ENCODE measurements around the gene RMI2. TPM values are rescaled to one million over a fixed set of nuclear protein-coding genes. Genes with fewer than 3 reads are reported as not detected.

RMI2 gene
- polyA plus RNA-seq, 2 donors, result 9.1 to 11.3 TPM

- 28 to 45% methylated on average over 12 of the region's 12 CpGs for WGBS, 2 donors
- no peaks in the 10 kb centered on the region for H3K36me3 ChIP-seq (ENCODE audit: control insufficient read depth in 2 of 2, insufficient read depth in 2 of 2, low read length in 1 of 2)
- H3K9me3 ChIP-seq (ENCODE audit: control insufficient read depth in 2 of 2, insufficient read depth in 1 of 2, low read depth in 1 of 2, low read length in 1 of 2), result no peaks in the 10 kb centered on the region
- H3K4me3 ChIP-seq (ENCODE audit: low read depth in 1 of 2, low read length in 2 of 2), result no peak overlapping the region
- H3K4me1 ChIP-seq (ENCODE audit: control insufficient read depth in 2 of 2, insufficient read depth in 2 of 2, low read length in 1 of 2), result no peaks in the 10 kb centered on the region
- no peaks in the 10 kb centered on the region for H3K27me3 ChIP-seq (ENCODE audit: control insufficient read depth in 1 of 2, insufficient read depth in 2 of 2, low read length in 2 of 2)
- H3K27ac ChIP-seq (ENCODE audit: low read depth in 2 of 2, low read length in 1 of 2), result no peak overlapping the region
Measured at GRCh38 chr16:11328172-11329070, 16.8 kb upstream of the RMI2 start.

GRCh38 chr16:11329071-11329491 is 16.2 kb upstream of the RMI2 start:
- 20% methylated on average over 6 of the region's 6 CpGs for WGBS, 2 donors
- no peaks in the 10 kb centered on the region for H3K4me1 ChIP-seq (ENCODE audit: control insufficient read depth in 2 of 2, insufficient read depth in 2 of 2, low read length in 1 of 2)
- no peak overlapping the region for H3K27ac ChIP-seq (ENCODE audit: low read depth in 2 of 2, low read length in 1 of 2)
- H3K9me3 ChIP-seq (ENCODE audit: control insufficient read depth in 2 of 2, insufficient read depth in 1 of 2, low read depth in 1 of 2, low read length in 1 of 2), result no peaks in the 10 kb centered on the region
- no peaks in the 10 kb centered on the region for H3K36me3 ChIP-seq (ENCODE audit: control insufficient read depth in 2 of 2, insufficient read depth in 2 of 2, low read length in 1 of 2)
- H3K27me3 ChIP-seq (ENCODE audit: control insufficient read depth in 1 of 2, insufficient read depth in 2 of 2, low read length in 2 of 2), result no peaks in the 10 kb centered on the region
- no peak overlapping the region for H3K4me3 ChIP-seq (ENCODE audit: low read depth in 1 of 2, low read length in 2 of 2)

GRCh38 chr16:11329891-11330290 is 15.4 kb upstream of the RMI2 start:
- no peaks in the 10 kb centered on the region for H3K4me1 ChIP-seq (ENCODE audit: control insufficient read depth in 2 of 2, insufficient read depth in 2 of 2, low read length in 1 of 2)
- H3K9me3 ChIP-seq (ENCODE audit: control insufficient read depth in 2 of 2, insufficient read depth in 1 of 2, low read depth in 1 of 2, low read length in 1 of 2), result no peaks in the 10 kb centered on the region
- H3K27me3 ChIP-seq (ENCODE audit: control insufficient read depth in 1 of 2, insufficient read depth in 2 of 2, low read length in 2 of 2), result no peaks in the 10 kb centered on the region
- H3K27ac ChIP-seq (ENCODE audit: low read depth in 2 of 2, low read length in 1 of 2), result no peak overlapping the region
- 79 to 84% methylated on average over 3 of the region's 3 CpGs for WGBS, 2 donors
- H3K36me3 ChIP-seq (ENCODE audit: control insufficient read depth in 2 of 2, insufficient read depth in 2 of 2, low read length in 1 of 2), result no peaks in the 10 kb centered on the region
- no peak overlapping the region for H3K4me3 ChIP-seq (ENCODE audit: low read depth in 1 of 2, low read length in 2 of 2)

- Histone ChIP-seq H3K9me3 (ENCODE audit: control insufficient read depth in 2 of 2, insufficient read depth in 1 of 2, low read depth in 1 of 2, low read length in 1 of 2) (no peaks in the 10 kb centered on the region), H3K4me1 (ENCODE audit: control insufficient read depth in 2 of 2, insufficient read depth in 2 of 2, low read length in 1 of 2) (no peaks in the 10 kb centered on the region), H3K36me3 (ENCODE audit: control insufficient read depth in 2 of 2, insufficient read depth in 2 of 2, low read length in 1 of 2) (no peaks in the 10 kb centered on the region), H3K4me3 (ENCODE audit: low read depth in 1 of 2, low read length in 2 of 2) (no peak overlapping the region), H3K27me3 (ENCODE audit: control insufficient read depth in 1 of 2, insufficient read depth in 2 of 2, low read length in 2 of 2) (no peaks in the 10 kb centered on the region), H3K27ac (ENCODE audit: low read depth in 2 of 2, low read length in 1 of 2) (no peak overlapping the region)
- 91 to 93% methylated on average over 5 of the region's 5 CpGs for WGBS, 2 donors
Measured at GRCh38 chr16:11330526-11331237, 14.6 kb upstream of the RMI2 start.

GRCh38 chr16:11331967-11332366 is 13.3 kb upstream of the RMI2 start:
- 83 to 90% methylated on average over 2 of the region's 2 CpGs for WGBS, 2 donors

GRCh38 chr16:11333010-11333409 is 12.2 kb upstream of the RMI2 start:
- Histone ChIP-seq H3K4me1 (ENCODE audit: control insufficient read depth in 2 of 2, insufficient read depth in 2 of 2, low read length in 1 of 2) (no peaks in the 10 kb centered on the region), H3K27me3 (ENCODE audit: control insufficient read depth in 1 of 2, insufficient read depth in 2 of 2, low read length in 2 of 2) (no peaks in the 10 kb centered on the region), H3K9me3 (ENCODE audit: control insufficient read depth in 2 of 2, insufficient read depth in 1 of 2, low read depth in 1 of 2, low read length in 1 of 2) (no peaks in the 10 kb centered on the region), H3K36me3 (ENCODE audit: control insufficient read depth in 2 of 2, insufficient read depth in 2 of 2, low read length in 1 of 2) (no peaks in the 10 kb centered on the region), H3K27ac (ENCODE audit: low read depth in 2 of 2, low read length in 1 of 2) (no peak overlapping the region), H3K4me3 (ENCODE audit: low read depth in 1 of 2, low read length in 2 of 2) (no peak overlapping the region)
- WGBS, 2 donors, result 66 to 77% methylated on average over 9 of the region's 9 CpGs

More at GRCh38 chr16:11331967-11332366, 13.3 kb upstream of the RMI2 start:
- Histone ChIP-seq H3K27ac (ENCODE audit: low read depth in 2 of 2, low read length in 1 of 2) (no peak overlapping the region), H3K36me3 (ENCODE audit: control insufficient read depth in 2 of 2, insufficient read depth in 2 of 2, low read length in 1 of 2) (no peaks in the 10 kb centered on the region), H3K27me3 (ENCODE audit: control insufficient read depth in 1 of 2, insufficient read depth in 2 of 2, low read length in 2 of 2) (no peaks in the 10 kb centered on the region), H3K4me3 (ENCODE audit: low read depth in 1 of 2, low read length in 2 of 2) (no peak overlapping the region), H3K9me3 (ENCODE audit: control insufficient read depth in 2 of 2, insufficient read depth in 1 of 2, low read depth in 1 of 2, low read length in 1 of 2) (no peaks in the 10 kb centered on the region), H3K4me1 (ENCODE audit: control insufficient read depth in 2 of 2, insufficient read depth in 2 of 2, low read length in 1 of 2) (no peaks in the 10 kb centered on the region)

GRCh38 chr16:11333702-11334101 is 11.6 kb upstream of the RMI2 start:
- Histone ChIP-seq H3K4me3 (ENCODE audit: low read depth in 1 of 2, low read length in 2 of 2) (no peak overlapping the region), H3K9me3 (ENCODE audit: control insufficient read depth in 2 of 2, insufficient read depth in 1 of 2, low read depth in 1 of 2, low read length in 1 of 2) (no peaks in the 10 kb centered on the region), H3K27ac (ENCODE audit: low read depth in 2 of 2, low read length in 1 of 2) (no peak overlapping the region), H3K4me1 (ENCODE audit: control insufficient read depth in 2 of 2, insufficient read depth in 2 of 2, low read length in 1 of 2) (no peaks in the 10 kb centered on the region), H3K27me3 (ENCODE audit: control insufficient read depth in 1 of 2, insufficient read depth in 2 of 2, low read length in 2 of 2) (no peaks in the 10 kb centered on the region), H3K36me3 (ENCODE audit: control insufficient read depth in 2 of 2, insufficient read depth in 2 of 2, low read length in 1 of 2) (no peaks in the 10 kb centered on the region)
- WGBS, 2 donors, result 70 to 74% methylated on average over 8 of the region's 8 CpGs

GRCh38 chr16:11334831-11335404 is 10.3 kb upstream of the RMI2 start:
- no peak overlapping the region for H3K4me3 ChIP-seq (ENCODE audit: low read depth in 1 of 2, low read length in 2 of 2)
- no peaks in the 10 kb centered on the region for H3K27me3 ChIP-seq (ENCODE audit: control insufficient read depth in 1 of 2, insufficient read depth in 2 of 2, low read length in 2 of 2)
- no peak overlapping the region for H3K27ac ChIP-seq (ENCODE audit: low read depth in 2 of 2, low read length in 1 of 2)
- 93 to 94% methylated on average over 6 of the region's 6 CpGs for WGBS, 2 donors
- no peaks in the 10 kb centered on the region for H3K36me3 ChIP-seq (ENCODE audit: control insufficient read depth in 2 of 2, insufficient read depth in 2 of 2, low read length in 1 of 2)
- H3K4me1 ChIP-seq (ENCODE audit: control insufficient read depth in 2 of 2, insufficient read depth in 2 of 2, low read length in 1 of 2), result no peaks in the 10 kb centered on the region
- H3K9me3 ChIP-seq (ENCODE audit: control insufficient read depth in 2 of 2, insufficient read depth in 1 of 2, low read depth in 1 of 2, low read length in 1 of 2), result no peaks in the 10 kb centered on the region

- 76 to 80% methylated on average over 3 of the region's 3 CpGs for WGBS, 2 donors
- Histone ChIP-seq H3K9me3 (ENCODE audit: control insufficient read depth in 2 of 2, insufficient read depth in 1 of 2, low read depth in 1 of 2, low read length in 1 of 2) (no peaks in the 10 kb centered on the region), H3K36me3 (ENCODE audit: control insufficient read depth in 2 of 2, insufficient read depth in 2 of 2, low read length in 1 of 2) (no peaks in the 10 kb centered on the region), H3K4me1 (ENCODE audit: control insufficient read depth in 2 of 2, insufficient read depth in 2 of 2, low read length in 1 of 2) (no peaks in the 10 kb centered on the region), H3K27ac (ENCODE audit: low read depth in 2 of 2, low read length in 1 of 2) (no peak overlapping the region), H3K27me3 (ENCODE audit: control insufficient read depth in 1 of 2, insufficient read depth in 2 of 2, low read length in 2 of 2) (no peaks in the 10 kb centered on the region), H3K4me3 (ENCODE audit: low read depth in 1 of 2, low read length in 2 of 2) (no peak overlapping the region)
Measured at GRCh38 chr16:11339075-11339474, 6.2 kb upstream of the RMI2 start.

Measured in esophagus (tissue), 2 donors.